GM12878 (cell line): Measurements from ENCODE around the gene EYS. TPM values are rescaled to one million over a fixed set of nuclear protein-coding genes. Genes with fewer than 3 reads are reported as not detected.
A peak's percentile ranks its signal among the peaks of the same experiment; 100 is the strongest.

ENCODE experiments used
- BCL11A ChIP-seq: IDR thresholded peaks from 2 replicates; pipeline ENCODE4 v1.6.1; 2011; ENCODE audit warnings: low read depth, low read length
- BRCA1 ChIP-seq: IDR thresholded peaks from 2 replicates; pipeline ENCODE4 v1.6.1; 2011; ENCODE audit warnings: low read depth, low read length, improper control_type of control experiment
- CHD2 ChIP-seq: IDR thresholded peaks from 2 replicates; pipeline ENCODE4 v1.6.1; 2011; ENCODE audit warnings: low read depth, low read length, improper control_type of control experiment, borderline replicate concordance
- CREM ChIP-seq: IDR thresholded peaks from 2 replicates; pipeline ENCODE4 v1.6.1; 2014; ENCODE audit warnings: antibody characterized with exemption, low read depth
- IRF4 ChIP-seq: IDR thresholded peaks from 2 replicates; pipeline ENCODE4 v1.6.1; 2011; ENCODE audit warnings: low read depth, low read length
- NBN ChIP-seq: fragments of 450-650 bp; IDR thresholded peaks from 2 replicates; pipeline ENCODE4 v1.6.1; 2016
- NFYA ChIP-seq: IDR thresholded peaks from 2 replicates; pipeline ENCODE4 v1.6.1; 2011; ENCODE audit warnings: low read depth, mild to moderate bottlenecking, low read length, improper control_type of control experiment, borderline replicate concordance
- PAX5 ChIP-seq: IDR thresholded peaks from 2 replicates; pipeline ENCODE4 v1.6.1; 2011; ENCODE audit warnings: low read depth, low read length, borderline replicate concordance
- RAD51 ChIP-seq: fragments of 450-650 bp; IDR thresholded peaks from 2 replicates; pipeline ENCODE4 v1.6.1; 2016; ENCODE audit warnings: moderate library complexity, mild to moderate bottlenecking, inconsistent platforms
- STAT3 ChIP-seq: IDR thresholded peaks from 2 replicates; pipeline ENCODE4 v1.6.1; 2011; ENCODE audit warnings: low read depth, low read length, improper control_type of control experiment
- TBL1XR1 ChIP-seq: IDR thresholded peaks from 2 replicates; pipeline ENCODE4 v1.6.1; 2012; ENCODE audit warnings: low read depth, low read length, improper control_type of control experiment
- TCF7 ChIP-seq: IDR thresholded peaks from 2 replicates; pipeline ENCODE4 v1.6.1; 2014; ENCODE audit warnings: antibody characterized with exemption, borderline replicate concordance
- ZNF622 ChIP-seq: fragments of 450-650 bp; IDR thresholded peaks from 2 replicates; pipeline ENCODE4 v1.6.1; 2017; ENCODE audit warnings: mild to moderate bottlenecking, inconsistent platforms
- polyA plus RNA-seq, 11 experiments: library from polyadenylated mRNA; depleted of rRNA in 4 of 11; unstranded in 6 of 11; stranded (reverse) in 5 of 11; fragments of >200 nt; fragmentation: Nextera tagmentation in 4 of 11; fragmentation: Illumina TruSeq in 1 of 11; extraction: Ambion mirVana in 4 of 11; extraction: Trizol in 1 of 11; gene quantifications; 1 replicate in 1 of 11; 2 replicates in 10 of 11; pipeline versions ENCODE4 v1.2.1 to v1.2.3, GENCODE V29; 2011 to 2016; ENCODE audit warnings: inconsistent platforms in 2 of 11, missing spikeins in 2 of 11, low read depth in 1 of 11
- total RNA-seq, 4 experiments: library from RNA; depleted of rRNA in 3 of 4; stranded (reverse); fragments of >200 nt in 3 of 4; fragmentation: Illumina TruSeq in 1 of 4; extraction: Trizol in 1 of 4; gene quantifications; 2 replicates each; pipeline versions ENCODE4 v1.2.1 to v1.2.3, GENCODE V29; 2013 to 2021
- TF ChIP-seq, protein P1 (sequence below): IDR thresholded peaks from 2 replicates; pipeline ENCODE4 v1.6.1; 2011; ENCODE audit warnings: low read depth, mild to moderate bottlenecking, low read length, moderate library complexity, borderline replicate concordance; ENCODE audit errors: extremely low read depth
- TF ChIP-seq, protein P2 (sequence below): fragments of 450-650 bp; IDR thresholded peaks from 2 replicates; pipeline ENCODE4 v1.6.1; 2018; ENCODE audit warnings: borderline replicate concordance, mild to moderate bottlenecking; ENCODE audit not compliant: partially characterized antibody
- TF ChIP-seq, protein P3 (sequence below): fragments of 450-650 bp; IDR thresholded peaks from 2 replicates; pipeline ENCODE4 v1.6.1; 2017; ENCODE audit warnings: mild to moderate bottlenecking, moderate library complexity
- TF ChIP-seq, protein P4 (sequence below), 3 experiments: IDR thresholded peaks in 2 of 3; conservative IDR thresholded peaks in 1 of 3; 2 replicates each; pipeline ENCODE4 v1.5.1; 2011; ENCODE audit warnings: low read depth in 3 of 3, low read length in 3 of 3, mild to moderate bottlenecking in 3 of 3, control low read depth in 2 of 3, moderate library complexity in 2 of 3, inconsistent platforms in 1 of 3, mixed read lengths in 1 of 3; ENCODE audit not compliant: control insufficient read depth in 2 of 3, insufficient read depth in 1 of 3; ENCODE audit errors: extremely low read depth in 1 of 3
- TF ChIP-seq, protein P5 (sequence below): fragments of 450-650 bp; formaldehyde crosslinking; IDR thresholded peaks from 2 replicates; pipeline ENCODE4 v1.4.0; 2022; ENCODE audit warnings: mild to moderate bottlenecking, moderate library complexity

The EYS gene
- total and polyA plus RNA-seq, 10 of the 15 experiments (the other 5 are each of a cell fraction or from before 2014, with no cell fraction given) = under 0.01 to 0.14 (median 0.02) TPM; not detected in 1

DNA sequence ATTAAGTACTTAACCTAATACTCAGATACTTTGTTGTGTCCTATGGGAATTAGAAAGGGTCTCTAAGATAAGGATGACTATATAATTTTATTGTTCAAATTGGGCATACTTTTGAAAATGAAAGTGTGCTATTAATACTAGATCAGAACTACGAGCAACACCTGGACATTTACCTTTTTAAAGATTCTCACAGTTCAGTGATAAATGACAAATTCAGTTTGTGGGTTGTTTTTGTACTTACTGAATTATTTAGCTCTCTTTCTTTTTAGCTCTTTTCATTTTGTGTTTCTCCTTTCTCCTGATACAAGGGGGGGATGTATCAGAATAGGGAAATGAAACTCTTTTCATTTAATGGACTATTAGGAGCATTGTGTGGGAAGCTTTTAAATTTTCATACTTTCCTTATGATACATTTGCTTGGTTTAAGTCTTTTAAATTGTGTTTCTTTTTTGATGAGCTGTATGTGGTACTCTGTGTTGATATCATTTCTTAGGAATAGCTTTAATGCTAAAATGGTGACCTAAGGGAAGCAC is 2023.9 kb downstream of the EYS start (continued):
- TF ChIP-seq, protein P1, sequence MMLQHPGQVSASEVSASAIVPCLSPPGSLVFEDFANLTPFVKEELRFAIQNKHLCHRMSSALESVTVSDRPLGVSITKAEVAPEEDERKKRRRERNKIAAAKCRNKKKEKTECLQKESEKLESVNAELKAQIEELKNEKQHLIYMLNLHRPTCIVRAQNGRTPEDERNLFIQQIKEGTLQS = no peak
- TF ChIP-seq, protein P2, sequence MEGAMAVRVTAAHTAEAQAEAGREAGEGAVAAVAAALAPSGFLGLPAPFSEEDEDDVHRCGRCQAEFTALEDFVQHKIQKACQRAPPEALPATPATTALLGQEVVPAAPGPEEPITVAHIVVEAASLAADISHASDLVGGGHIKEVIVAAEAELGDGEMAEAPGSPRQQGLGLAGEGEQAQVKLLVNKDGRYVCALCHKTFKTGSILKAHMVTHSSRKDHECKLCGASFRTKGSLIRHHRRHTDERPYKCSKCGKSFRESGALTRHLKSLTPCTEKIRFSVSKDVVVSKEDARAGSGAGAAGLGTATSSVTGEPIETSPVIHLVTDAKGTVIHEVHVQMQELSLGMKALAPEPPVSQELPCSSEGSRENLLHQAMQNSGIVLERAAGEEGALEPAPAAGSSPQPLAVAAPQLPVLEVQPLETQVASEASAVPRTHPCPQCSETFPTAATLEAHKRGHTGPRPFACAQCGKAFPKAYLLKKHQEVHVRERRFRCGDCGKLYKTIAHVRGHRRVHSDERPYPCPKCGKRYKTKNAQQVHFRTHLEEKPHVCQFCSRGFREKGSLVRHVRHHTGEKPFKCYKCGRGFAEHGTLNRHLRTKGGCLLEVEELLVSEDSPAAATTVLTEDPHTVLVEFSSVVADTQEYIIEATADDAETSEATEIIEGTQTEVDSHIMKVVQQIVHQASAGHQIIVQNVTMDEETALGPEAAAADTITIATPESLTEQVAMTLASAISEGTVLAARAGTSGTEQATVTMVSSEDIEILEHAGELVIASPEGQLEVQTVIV = no peak
- TF ChIP-seq NFYA = no peak
- no peak for TF ChIP-seq CREM
- TF ChIP-seq PAX5 = no peak
- no peak for TF ChIP-seq TCF7
- no peak for TF ChIP-seq BCL11A
- peak; percentile 57 for TF ChIP-seq NBN
- no peak for TF ChIP-seq STAT3
- TF ChIP-seq, protein P3, sequence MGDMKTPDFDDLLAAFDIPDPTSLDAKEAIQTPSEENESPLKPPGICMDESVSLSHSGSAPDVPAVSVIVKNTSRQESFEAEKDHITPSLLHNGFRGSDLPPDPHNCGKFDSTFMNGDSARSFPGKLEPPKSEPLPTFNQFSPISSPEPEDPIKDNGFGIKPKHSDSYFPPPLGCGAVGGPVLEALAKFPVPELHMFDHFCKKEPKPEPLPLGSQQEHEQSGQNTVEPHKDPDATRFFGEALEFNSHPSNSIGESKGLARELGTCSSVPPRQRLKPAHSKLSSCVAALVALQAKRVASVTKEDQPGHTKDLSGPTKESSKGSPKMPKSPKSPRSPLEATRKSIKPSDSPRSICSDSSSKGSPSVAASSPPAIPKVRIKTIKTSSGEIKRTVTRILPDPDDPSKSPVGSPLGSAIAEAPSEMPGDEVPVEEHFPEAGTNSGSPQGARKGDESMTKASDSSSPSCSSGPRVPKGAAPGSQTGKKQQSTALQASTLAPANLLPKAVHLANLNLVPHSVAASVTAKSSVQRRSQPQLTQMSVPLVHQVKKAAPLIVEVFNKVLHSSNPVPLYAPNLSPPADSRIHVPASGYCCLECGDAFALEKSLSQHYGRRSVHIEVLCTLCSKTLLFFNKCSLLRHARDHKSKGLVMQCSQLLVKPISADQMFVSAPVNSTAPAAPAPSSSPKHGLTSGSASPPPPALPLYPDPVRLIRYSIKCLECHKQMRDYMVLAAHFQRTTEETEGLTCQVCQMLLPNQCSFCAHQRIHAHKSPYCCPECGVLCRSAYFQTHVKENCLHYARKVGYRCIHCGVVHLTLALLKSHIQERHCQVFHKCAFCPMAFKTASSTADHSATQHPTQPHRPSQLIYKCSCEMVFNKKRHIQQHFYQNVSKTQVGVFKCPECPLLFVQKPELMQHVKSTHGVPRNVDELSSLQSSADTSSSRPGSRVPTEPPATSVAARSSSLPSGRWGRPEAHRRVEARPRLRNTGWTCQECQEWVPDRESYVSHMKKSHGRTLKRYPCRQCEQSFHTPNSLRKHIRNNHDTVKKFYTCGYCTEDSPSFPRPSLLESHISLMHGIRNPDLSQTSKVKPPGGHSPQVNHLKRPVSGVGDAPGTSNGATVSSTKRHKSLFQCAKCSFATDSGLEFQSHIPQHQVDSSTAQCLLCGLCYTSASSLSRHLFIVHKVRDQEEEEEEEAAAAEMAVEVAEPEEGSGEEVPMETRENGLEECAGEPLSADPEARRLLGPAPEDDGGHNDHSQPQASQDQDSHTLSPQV = no peak
- TF ChIP-seq, protein P4, sequence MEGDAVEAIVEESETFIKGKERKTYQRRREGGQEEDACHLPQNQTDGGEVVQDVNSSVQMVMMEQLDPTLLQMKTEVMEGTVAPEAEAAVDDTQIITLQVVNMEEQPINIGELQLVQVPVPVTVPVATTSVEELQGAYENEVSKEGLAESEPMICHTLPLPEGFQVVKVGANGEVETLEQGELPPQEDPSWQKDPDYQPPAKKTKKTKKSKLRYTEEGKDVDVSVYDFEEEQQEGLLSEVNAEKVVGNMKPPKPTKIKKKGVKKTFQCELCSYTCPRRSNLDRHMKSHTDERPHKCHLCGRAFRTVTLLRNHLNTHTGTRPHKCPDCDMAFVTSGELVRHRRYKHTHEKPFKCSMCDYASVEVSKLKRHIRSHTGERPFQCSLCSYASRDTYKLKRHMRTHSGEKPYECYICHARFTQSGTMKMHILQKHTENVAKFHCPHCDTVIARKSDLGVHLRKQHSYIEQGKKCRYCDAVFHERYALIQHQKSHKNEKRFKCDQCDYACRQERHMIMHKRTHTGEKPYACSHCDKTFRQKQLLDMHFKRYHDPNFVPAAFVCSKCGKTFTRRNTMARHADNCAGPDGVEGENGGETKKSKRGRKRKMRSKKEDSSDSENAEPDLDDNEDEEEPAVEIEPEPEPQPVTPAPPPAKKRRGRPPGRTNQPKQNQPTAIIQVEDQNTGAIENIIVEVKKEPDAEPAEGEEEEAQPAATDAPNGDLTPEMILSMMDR (IDR thresholded peaks at IDR 0.05 in 2 of 3, conservative IDR thresholded peaks at IDR 0.05 in 1 of 3; ENCODE audit: control insufficient read depth in 2 of 3, extremely low read depth in 1 of 3, insufficient read depth in 1 of 3, low read depth in 3 of 3, low read length in 3 of 3) = no peak
- no peak for TF ChIP-seq ZNF622
- no peak for TF ChIP-seq BRCA1
- TF ChIP-seq RAD51 = no peak
- TF ChIP-seq, protein P5, sequence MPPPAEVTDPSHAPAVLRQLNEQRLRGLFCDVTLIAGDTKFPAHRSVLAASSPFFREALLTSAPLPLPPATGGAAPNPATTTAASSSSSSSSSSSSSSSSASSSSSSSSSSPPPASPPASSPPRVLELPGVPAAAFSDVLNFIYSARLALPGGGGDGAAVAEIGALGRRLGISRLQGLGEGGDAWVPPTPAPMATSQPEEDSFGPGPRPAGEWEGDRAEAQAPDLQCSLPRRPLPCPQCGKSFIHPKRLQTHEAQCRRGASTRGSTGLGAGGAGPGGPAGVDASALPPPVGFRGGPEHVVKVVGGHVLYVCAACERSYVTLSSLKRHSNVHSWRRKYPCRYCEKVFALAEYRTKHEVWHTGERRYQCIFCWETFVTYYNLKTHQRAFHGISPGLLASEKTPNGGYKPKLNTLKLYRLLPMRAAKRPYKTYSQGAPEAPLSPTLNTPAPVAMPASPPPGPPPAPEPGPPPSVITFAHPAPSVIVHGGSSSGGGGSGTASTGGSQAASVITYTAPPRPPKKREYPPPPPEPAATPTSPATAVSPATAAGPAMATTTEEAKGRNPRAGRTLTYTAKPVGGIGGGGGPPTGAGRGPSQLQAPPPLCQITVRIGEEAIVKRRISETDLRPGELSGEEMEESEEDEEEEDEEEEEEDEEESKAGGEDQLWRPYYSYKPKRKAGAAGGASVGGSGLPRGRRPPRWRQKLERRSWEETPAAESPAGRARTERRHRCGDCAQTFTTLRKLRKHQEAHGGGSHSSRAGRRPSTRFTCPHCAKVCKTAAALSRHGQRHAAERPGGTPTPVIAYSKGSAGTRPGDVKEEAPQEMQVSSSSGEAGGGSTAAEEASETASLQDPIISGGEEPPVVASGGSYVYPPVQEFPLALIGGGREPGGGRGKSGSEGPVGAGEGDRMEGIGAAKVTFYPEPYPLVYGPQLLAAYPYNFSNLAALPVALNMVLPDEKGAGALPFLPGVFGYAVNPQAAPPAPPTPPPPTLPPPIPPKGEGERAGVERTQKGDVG (CRISPR knock-in tag) = no peak
- TF ChIP-seq TBL1XR1 = no peak
- no peak for TF ChIP-seq IRF4
- no peak for TF ChIP-seq CHD2
